Loucy (cell line): ENCODE measurements around the gene NCAPD2.
"Not testable (repeated sequence)": the region's sequence is repeated elsewhere in the genome, so short reads cannot be mapped to it uniquely, and the experiment has no call there.

Experiments used
- CTCF ChIP-seq: fragments of 200-600 bp; sonication (generic); conservative IDR thresholded peaks from 2 replicates; pipeline ENCODE4 v1.5.1; 2014; ENCODE audit warnings: mild to moderate bottlenecking, antibody characterized with exemption, low read length
- EZH2phosphoT487 ChIP-seq: fragments of 200-600 bp; IDR thresholded peaks from 2 replicates; pipeline ENCODE4 v1.6.1; 2018; ENCODE audit warnings: antibody characterized with exemption, mild to moderate bottlenecking, moderate library complexity, borderline replicate concordance

GRCh38 chr12:6558014-6558760 lies 64.3 kb downstream of the NCAPD2 start:
- TF ChIP-seq CTCF = peak; percentile 53
- not testable (repeated sequence) for TF ChIP-seq EZH2phosphoT487
